HG02642 (cell line): ENCODE data around the gene TARS2.

ENCODE experiments used
- ATAC-seq: cut with Tn5 transposase; IDR thresholded peaks from one replicate; pipeline ENCODE4 v1.9.1; 2021; ENCODE audit warnings: mild to moderate bottlenecking; ENCODE audit not compliant: unreplicated experiment, poor library complexity

Gene TARS2

GRCh38 chr1:150535511-150536287 lies 48.5 kb downstream of the TARS2 start:
- no peak for ATAC-seq

GRCh38 chr1:150536836-150537731 lies 49.9 kb downstream of the TARS2 start:
- ATAC-seq, result no peak

GRCh38 chr1:150537732-150538684 lies 50.8 kb downstream of the TARS2 start:
- ATAC-seq, result no peak

- no peak for ATAC-seq
Measured at GRCh38 chr1:150543500-150544143, 56.4 kb downstream of the TARS2 start.

- ATAC-seq, result no peak
Measured at GRCh38 chr1:150544204-150544603, 57.0 kb downstream of the TARS2 start.

GRCh38 chr1:150545486-150546032 lies 58.3 kb downstream of the TARS2 start:
- no peak for ATAC-seq

- ATAC-seq, result no peak
Measured at GRCh38 chr1:150546294-150546937, 59.2 kb downstream of the TARS2 start.

GRCh38 chr1:150548324-150548631 lies 61.1 kb downstream of the TARS2 start:
- ATAC-seq, result no peak

GRCh38 chr1:150548632-150549495 lies 61.6 kb downstream of the TARS2 start, which contains the start of gene ADAMTSL4:
Gene ADAMTSL4, plus strand, starts transcription at chr1:150549408. Its CDS starts 2,881 bp downstream, at chr1:150552289.
- peak; percentile 50 for ATAC-seq

- ATAC-seq, result peak; percentile 5
Measured at GRCh38 chr1:150549496-150550221, 62.4 kb downstream of the TARS2 start.

- ATAC-seq, result no peak
Measured at GRCh38 chr1:150550222-150551050, 63.2 kb downstream of the TARS2 start.

- no peak for ATAC-seq
Measured at GRCh38 chr1:150551051-150551783, 64.0 kb downstream of the TARS2 start.

- ATAC-seq, result no peak
Measured at GRCh38 chr1:150551784-150552127, 64.5 kb downstream of the TARS2 start.

GRCh38 chr1:150552128-150552910 lies 65.1 kb downstream of the TARS2 start:
- no peak for ATAC-seq

GRCh38 chr1:150552911-150553289 lies 65.7 kb downstream of the TARS2 start:
- ATAC-seq, result no peak
